SK-N-MC (cell line): ENCODE measurements around the gene LINGO1.

ENCODE experiments used
- DNase-seq: peaks from one replicate; pipeline ENCODE4 v3.0.0-alpha.2; 2011; ENCODE audit warnings: low read depth, low spot score
- H3K27ac ChIP-seq: fragments of 200-600 bp; sonication (generic); 2 replicates; pipeline ENCODE4 v1.5.1; 2016; ENCODE audit warnings: mixed run types
- H3K36me3 ChIP-seq: fragments of 200-600 bp; sonication (generic); 2 replicates; pipeline ENCODE4 v1.6.1; 2017; ENCODE audit warnings: antibody characterized with exemption, low read length, mixed read lengths; ENCODE audit not compliant: insufficient read depth
- H3K4me3 ChIP-seq: fragments of 200-600 bp; sonication (generic); 2 replicates; pipeline ENCODE4 v1.5.1; 2016
- H3K9ac ChIP-seq: fragments of 200-600 bp; sonication (generic); 2 replicates; pipeline ENCODE4 v1.8.0; 2017; ENCODE audit warnings: mixed run types, mixed read lengths; ENCODE audit not compliant: insufficient read length
- H3K9me3 ChIP-seq: fragments of 200-600 bp; sonication (generic); 2 replicates; pipeline ENCODE4 v1.6.1; 2017; ENCODE audit warnings: low read depth, mild to moderate bottlenecking, antibody characterized with exemption, low read length, moderate library complexity, mixed read lengths
- EZH2 ChIP-seq: fragments of 200-600 bp; sonication (generic); IDR thresholded peaks from one replicate; pipeline ENCODE4 v1.6.1; 2017; ENCODE audit warnings: antibody characterized with exemption
- FOXP2 ChIP-seq: optimal IDR thresholded peaks from 2 replicates; pipeline ENCODE3; 2011; ENCODE audit warnings: mild to moderate bottlenecking, moderate library complexity; ENCODE audit not compliant: insufficient read depth; ENCODE audit errors: extremely low read length, control extremely low read depth
- POLR2AphosphoS5 ChIP-seq: IDR thresholded peaks from 2 replicates; pipeline ENCODE4 v1.6.1; 2012; ENCODE audit warnings: mild to moderate bottlenecking, low read depth, low read length, borderline replicate concordance

The LINGO1 gene

DNA sequence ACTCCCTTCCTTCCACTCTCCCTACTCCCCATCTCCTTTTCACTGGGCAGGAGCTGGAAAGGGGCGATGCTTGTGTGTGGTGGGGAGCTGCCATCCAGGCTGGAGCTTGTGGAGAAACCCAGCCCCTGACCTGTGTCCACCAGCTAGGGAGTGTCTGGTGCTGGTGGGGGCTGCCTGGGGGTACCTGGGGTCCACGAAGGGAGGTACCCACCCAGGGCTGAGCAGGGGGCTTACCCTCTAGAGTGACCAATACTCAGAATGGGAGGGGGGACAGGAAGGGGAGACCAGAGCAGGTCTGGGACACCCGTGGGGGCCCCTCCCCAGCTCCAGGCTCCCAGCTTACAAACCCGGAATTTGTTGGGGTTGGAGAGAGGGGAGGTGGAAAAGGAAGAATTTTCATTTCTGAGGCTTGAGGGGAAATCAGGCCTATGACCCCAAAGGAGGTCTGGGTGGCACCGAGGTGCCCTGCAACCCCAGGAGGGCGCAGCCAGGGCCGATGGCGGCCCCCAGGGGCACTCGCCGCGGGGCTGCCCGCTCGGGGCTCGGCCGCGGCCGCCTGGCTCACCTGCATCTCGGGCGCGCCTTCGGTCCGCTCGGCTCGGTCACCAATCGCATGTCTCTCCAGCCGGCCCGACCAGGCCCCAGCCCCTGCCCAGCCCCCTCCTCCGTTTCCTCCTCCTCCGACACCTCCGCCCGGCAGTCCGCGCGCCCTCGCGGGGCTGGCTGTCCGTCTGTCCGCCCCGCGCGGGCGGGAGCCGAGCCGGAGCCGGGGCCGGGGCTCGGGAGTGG is 773 bp downstream of the LINGO1 start:
- H3K36me3 ChIP-seq, result no peaks in the 10 kb centered on the region
- no peak for DNase-seq
- peak overlapping the region; percentile 84 for H3K9ac ChIP-seq
- no peaks in the 10 kb centered on the region for H3K9me3 ChIP-seq
- TF ChIP-seq POLR2AphosphoS5, result no peak
- no peak for TF ChIP-seq FOXP2
- no peak for TF ChIP-seq EZH2
- peak overlapping the region; percentile 90 for H3K4me3 ChIP-seq
- H3K27ac ChIP-seq, result peak overlapping the region; percentile 62

DNA sequence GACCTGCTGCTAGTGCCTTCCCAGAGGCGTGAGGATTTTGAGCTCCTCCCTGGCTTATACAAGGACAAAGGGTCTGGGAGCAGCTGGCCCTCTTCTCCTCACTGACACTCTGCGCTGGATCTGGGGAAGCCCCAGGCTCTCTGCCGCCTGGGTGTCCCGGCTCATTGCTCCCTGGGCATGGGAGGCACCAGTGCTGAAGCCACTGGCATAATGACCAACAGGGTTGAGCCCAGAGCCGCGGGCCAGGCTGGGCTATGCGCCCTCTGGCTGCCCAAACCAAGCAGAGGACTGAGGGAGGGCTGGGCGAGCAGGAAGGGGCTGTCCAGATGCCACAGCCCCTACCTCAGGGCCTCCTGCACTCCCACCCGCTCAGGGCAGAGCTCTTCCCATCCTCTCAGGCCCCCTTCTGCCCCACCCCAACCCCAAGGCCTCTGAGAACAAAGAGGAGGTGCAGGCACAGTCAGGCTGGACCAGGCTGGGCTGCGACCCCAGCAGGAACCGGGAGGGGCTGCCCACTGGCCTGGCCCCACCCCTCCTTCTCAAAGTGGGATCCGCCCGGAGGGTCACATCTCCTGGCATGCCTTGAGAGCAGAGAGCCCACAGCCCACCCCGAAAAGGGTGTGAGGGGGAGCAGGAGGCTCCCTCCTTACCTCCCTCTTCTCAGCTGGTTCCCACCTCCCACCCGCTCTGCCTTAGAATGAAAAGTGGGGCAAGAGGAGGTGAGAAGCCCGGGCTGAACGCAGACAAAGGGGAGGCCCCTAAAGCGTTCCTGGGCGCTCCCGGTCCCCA is 1.6 kb downstream of the LINGO1 start:
- Histone ChIP-seq H3K27ac (peak overlapping the region; percentile 62), H3K36me3 (no peaks in the 10 kb centered on the region), H3K9me3 (no peaks in the 10 kb centered on the region), H3K4me3 (peak overlapping the region; percentile 90), H3K9ac (peak overlapping the region; percentile 84)
- no peak for DNase-seq
- TF ChIP-seq EZH2 (no peak), POLR2AphosphoS5 (peak; percentile 16; the same call in 1 of the 2 replicates)

- H3K9me3 ChIP-seq, result no peaks in the 10 kb centered on the region
- H3K27ac ChIP-seq, result peak overlapping the region; percentile 62; the same call in 1 of the 2 replicates
- no peak overlapping the region for H3K9ac ChIP-seq
- DNase-seq, result no peak
- H3K4me3 ChIP-seq, result peak overlapping the region; percentile 90
- H3K36me3 ChIP-seq, result no peaks in the 10 kb centered on the region
- no peak for TF ChIP-seq EZH2
- no peak for TF ChIP-seq POLR2AphosphoS5
- TF ChIP-seq FOXP2, result no peak
Observed at GRCh38 chr15:77630056-77630455, 2.7 kb downstream of the LINGO1 start.

DNA sequence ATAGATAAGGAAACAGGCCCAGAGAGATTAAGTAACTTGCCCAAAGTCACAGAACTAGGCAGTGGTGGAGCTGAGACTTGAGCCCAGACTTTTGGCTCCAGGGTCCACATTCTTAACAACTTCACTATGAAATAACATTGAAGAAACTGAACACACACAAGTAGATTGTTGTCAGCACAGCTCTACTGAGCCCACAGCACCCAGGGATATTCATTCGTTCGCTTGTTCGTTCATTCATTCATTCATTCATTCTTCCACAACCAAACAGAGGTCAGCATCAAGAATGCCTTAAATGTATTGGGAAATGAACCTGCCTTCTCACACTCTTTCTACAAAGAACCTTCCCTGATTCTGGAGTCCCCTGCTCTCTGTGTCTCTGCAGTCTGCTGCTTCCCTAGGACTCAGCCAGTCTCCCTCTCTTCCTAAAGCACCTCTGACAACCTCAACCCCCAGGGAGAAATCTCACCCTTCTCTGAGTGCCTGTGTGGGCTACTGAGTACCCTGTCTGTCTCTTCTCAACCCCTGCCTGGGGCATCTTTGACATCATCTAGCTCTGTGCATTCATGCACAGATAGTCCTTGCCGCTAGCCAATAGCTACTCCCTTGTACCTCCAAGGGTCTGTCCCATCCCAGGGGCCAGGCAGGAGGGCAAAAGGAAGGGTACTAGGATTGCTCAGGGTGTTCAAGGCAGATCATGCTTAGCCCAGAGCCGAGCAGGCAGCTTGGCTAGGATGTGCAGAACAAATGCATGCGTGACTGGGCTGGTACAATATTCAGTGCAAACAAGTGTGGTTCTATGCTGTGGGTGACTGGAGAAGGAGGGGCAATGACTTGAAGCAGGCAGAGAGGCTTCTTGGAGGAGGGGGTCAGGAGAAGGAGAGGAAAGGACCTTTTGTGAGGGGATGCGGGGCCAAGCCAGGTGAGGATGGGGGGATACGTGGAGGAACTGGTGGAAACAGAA is 3.4 kb downstream of the LINGO1 start:
- no peak overlapping the region for H3K9ac ChIP-seq
- no peak for DNase-seq
- H3K9me3 ChIP-seq, result no peaks in the 10 kb centered on the region
- H3K36me3 ChIP-seq, result no peaks in the 10 kb centered on the region
- peak overlapping the region; percentile 90 for H3K4me3 ChIP-seq
- peak overlapping the region; percentile 62 for H3K27ac ChIP-seq
- TF ChIP-seq FOXP2 (no peak), EZH2 (no peak), POLR2AphosphoS5 (no peak)

DNA sequence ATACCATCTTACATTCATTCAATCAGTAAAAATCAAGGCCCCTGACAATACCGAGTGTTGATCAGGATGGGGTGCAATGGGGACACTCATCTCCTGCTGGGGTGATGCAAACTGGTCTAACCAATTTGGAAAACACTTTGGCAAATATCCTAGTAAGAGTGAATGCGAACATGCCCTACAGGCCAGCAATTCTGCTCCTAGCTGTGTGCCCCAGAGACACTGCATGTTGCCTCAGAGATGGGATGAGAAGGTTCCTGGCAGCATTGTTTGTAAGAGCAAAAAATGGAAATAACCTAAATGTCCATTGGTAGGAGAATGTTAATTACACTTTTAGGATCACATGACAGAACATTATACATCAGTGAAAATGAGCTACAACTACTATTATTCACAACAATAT is 4.7 kb downstream of the LINGO1 start:
- H3K4me3 ChIP-seq, result no peak overlapping the region
- no peak overlapping the region; the same call in 1 of the 2 replicates for H3K27ac ChIP-seq
- no peak overlapping the region for H3K9ac ChIP-seq
- H3K36me3 ChIP-seq, result no peaks in the 10 kb centered on the region
- TF ChIP-seq FOXP2 (no peak), EZH2 (no peak), POLR2AphosphoS5 (no peak)
- H3K9me3 ChIP-seq, result no peaks in the 10 kb centered on the region
- DNase-seq, result no peak

DNA sequence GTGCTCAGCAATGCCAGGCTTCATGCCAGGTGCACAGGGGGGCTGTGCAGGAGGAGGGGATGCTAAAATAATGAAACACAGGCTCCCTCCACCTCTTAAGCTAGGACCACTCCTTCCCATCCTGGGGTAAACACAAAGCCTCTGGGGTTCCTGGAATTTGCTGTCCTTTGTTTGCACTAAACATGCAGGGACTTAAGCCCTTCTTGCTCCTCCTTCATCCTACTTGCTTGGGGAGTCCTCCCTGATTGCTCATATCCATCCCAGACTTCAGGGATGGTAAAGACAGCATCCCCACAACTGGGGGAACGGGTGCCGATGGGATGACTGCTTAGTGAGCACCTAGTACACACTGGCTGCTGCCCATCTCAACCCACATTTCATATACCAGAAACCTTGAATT is 5.1 kb downstream of the LINGO1 start:
- Histone ChIP-seq H3K9ac (no peak overlapping the region), H3K4me3 (no peak overlapping the region), H3K27ac (no peak overlapping the region), H3K36me3 (no peaks in the 10 kb centered on the region), H3K9me3 (no peaks in the 10 kb centered on the region)
- DNase-seq, result no peak
- no peak for TF ChIP-seq FOXP2
- TF ChIP-seq POLR2AphosphoS5, result no peak
- TF ChIP-seq EZH2, result no peak

GRCh38 chr15:77627067-77627466 is 5.6 kb downstream of the LINGO1 start:
- no peak for DNase-seq
- H3K9me3 ChIP-seq, result no peaks in the 10 kb centered on the region
- no peak overlapping the region; the same call in 1 of the 2 replicates for H3K27ac ChIP-seq
- H3K36me3 ChIP-seq, result no peaks in the 10 kb centered on the region
- no peak overlapping the region for H3K4me3 ChIP-seq
- H3K9ac ChIP-seq, result no peak overlapping the region
- TF ChIP-seq POLR2AphosphoS5, result no peak

DNA sequence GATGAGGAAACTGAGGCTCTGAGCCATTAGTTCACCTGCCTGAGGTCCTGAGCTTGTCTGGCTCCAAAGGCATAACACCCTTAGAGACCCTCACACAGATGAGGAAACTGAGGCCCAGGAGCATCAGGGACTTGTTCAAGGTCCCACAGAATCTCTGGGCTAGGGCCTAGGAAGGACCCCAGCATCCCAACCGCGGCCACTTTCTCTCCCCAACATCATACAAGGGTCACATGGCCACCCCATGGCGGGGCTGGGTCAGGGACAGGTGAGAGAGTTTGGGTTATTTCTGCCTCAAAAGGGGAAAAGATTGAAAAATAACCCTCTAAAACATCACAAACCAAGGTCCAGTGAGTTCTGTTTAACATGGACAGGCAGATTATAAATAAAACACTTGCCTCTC is 6.7 kb downstream of the LINGO1 start:
- Histone ChIP-seq H3K4me3 (no peak overlapping the region), H3K27ac (no peak overlapping the region), H3K9me3 (no peaks in the 10 kb centered on the region), H3K36me3 (no peaks in the 10 kb centered on the region), H3K9ac (no peak overlapping the region)
- no peak for DNase-seq
- TF ChIP-seq FOXP2 (no peak), POLR2AphosphoS5 (no peak), EZH2 (no peak)

GRCh38 chr15:77625376-77625775 is 7.3 kb downstream of the LINGO1 start:
- Histone ChIP-seq H3K9ac (no peak overlapping the region), H3K9me3 (no peaks in the 10 kb centered on the region), H3K36me3 (no peaks in the 10 kb centered on the region), H3K27ac (no peak overlapping the region), H3K4me3 (no peak overlapping the region)
- no peak for TF ChIP-seq POLR2AphosphoS5
- TF ChIP-seq EZH2, result no peak
- no peak for TF ChIP-seq FOXP2
- DNase-seq, result no peak
